Measurements from ENCODE around the gene HELZ2. TPM values are rescaled to one million over a fixed set of nuclear protein-coding genes. Genes with fewer than 3 reads are reported as not detected.
"Not testable (repeated sequence)": the region's sequence is repeated elsewhere in the genome, so short reads cannot be mapped to it uniquely, and the experiment has no call there.

HELZ2 gene
- total RNA-seq, 2 donors from 2014 or later = 37.1 to 46.1 TPM

DNA sequence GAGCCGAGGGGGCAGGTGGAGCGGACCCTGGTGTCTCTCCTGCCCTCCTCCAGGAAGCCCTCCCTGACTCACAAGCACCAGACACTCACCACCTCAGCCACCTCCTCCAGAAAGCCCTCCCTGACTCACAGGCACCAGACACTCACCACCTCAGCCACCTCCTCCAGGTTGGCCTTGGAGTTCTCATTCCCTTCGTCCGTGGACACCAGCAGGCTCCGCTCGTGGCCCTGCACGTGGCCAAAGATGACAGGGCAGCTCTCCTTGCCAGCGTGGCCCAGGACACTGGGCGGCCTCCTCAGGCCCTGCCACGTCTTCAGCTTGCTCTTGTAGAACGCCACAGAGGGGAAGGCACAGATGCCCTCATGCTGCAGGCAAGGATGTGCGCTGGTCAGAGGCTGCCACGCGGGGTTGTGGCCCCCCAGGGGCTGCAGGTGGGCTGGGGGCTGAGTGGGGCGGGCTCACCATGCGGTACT is 13.7 kb downstream of the HELZ2 start:
- no peaks in the 10 kb centered on the region for H3K9me3 ChIP-seq
- WGBS = 96% methylated on average over 16 of the region's 16 CpGs
- H3K27ac ChIP-seq = no peak overlapping the region
- no peak overlapping the region for H3K4me3 ChIP-seq
- H3K27me3 ChIP-seq (replicated peaks; ENCODE audit: insufficient read depth) = no peaks in the 10 kb centered on the region
- intact Hi-C loops (cut with DNase I) = no loop called here
- H3K36me3 ChIP-seq = peaks cover 4 to 5% of the 10 kb centered on the region in 2 donors
- DNase-seq (ENCODE audit: low spot score) = no peak
- no peaks in the 10 kb centered on the region for H3K4me1 ChIP-seq (replicated peaks)
- TF ChIP-seq, protein P1, sequence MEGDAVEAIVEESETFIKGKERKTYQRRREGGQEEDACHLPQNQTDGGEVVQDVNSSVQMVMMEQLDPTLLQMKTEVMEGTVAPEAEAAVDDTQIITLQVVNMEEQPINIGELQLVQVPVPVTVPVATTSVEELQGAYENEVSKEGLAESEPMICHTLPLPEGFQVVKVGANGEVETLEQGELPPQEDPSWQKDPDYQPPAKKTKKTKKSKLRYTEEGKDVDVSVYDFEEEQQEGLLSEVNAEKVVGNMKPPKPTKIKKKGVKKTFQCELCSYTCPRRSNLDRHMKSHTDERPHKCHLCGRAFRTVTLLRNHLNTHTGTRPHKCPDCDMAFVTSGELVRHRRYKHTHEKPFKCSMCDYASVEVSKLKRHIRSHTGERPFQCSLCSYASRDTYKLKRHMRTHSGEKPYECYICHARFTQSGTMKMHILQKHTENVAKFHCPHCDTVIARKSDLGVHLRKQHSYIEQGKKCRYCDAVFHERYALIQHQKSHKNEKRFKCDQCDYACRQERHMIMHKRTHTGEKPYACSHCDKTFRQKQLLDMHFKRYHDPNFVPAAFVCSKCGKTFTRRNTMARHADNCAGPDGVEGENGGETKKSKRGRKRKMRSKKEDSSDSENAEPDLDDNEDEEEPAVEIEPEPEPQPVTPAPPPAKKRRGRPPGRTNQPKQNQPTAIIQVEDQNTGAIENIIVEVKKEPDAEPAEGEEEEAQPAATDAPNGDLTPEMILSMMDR (IDR thresholded peaks at IDR 0.05) = no peak
- TF ChIP-seq POLR2AphosphoS5 (IDR thresholded peaks at IDR 0.05) = no peak
- no peak for TF ChIP-seq POLR2A (IDR thresholded peaks at IDR 0.05)

DNA sequence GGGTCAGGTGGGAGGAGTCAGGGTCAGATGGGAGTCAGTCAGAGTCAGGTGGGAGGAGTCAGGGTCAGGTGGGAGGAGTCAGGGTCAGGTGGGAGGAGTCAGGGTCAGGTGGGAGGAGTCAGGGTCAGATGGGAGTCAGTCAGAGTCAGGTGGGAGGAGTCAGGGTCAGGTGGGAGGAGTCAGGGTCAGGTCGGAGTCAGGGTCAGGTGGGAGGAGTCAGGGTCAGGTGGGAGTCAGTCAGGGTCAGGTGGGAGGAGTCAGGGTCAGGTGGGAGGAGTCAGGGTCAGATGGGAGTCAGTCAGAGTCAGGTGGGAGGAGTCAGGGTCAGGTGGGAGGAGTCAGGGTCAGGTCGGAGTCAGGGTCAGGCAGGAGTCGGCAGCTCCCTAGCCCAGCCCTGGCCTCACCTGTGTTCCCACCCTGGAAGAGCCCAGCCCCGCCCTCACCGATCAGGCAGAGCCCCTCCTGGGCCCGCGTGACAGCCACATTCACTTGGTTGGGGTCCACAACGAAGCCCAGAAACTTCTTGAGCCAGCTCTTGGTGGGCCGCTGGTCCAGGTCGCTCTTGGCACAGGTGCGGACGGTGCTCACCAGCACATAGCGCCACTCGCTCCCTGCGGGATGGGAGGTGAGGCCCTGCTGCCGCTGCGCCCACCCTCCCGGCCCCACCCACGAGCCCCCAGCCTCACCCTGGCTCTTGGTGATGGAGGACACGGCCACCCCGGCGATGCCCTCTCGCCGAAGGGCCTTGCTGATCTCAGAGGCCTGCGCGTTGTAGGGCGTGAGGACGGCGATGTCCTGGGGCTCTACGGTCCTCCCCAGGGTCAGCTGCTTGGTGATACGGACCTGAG is 14.3 kb downstream of the HELZ2 start:
- H3K4me3 ChIP-seq; H3K9me3 ChIP-seq; H3K36me3 ChIP-seq; H3K27ac ChIP-seq; DNase-seq (ENCODE audit: low spot score); intact Hi-C loops (cut with DNase I); H3K27me3 ChIP-seq (replicated peaks; ENCODE audit: insufficient read depth); H3K4me1 ChIP-seq (replicated peaks): not testable (repeated sequence)
- 91% methylated on average over 29 of the region's 31 CpGs for WGBS

DNA sequence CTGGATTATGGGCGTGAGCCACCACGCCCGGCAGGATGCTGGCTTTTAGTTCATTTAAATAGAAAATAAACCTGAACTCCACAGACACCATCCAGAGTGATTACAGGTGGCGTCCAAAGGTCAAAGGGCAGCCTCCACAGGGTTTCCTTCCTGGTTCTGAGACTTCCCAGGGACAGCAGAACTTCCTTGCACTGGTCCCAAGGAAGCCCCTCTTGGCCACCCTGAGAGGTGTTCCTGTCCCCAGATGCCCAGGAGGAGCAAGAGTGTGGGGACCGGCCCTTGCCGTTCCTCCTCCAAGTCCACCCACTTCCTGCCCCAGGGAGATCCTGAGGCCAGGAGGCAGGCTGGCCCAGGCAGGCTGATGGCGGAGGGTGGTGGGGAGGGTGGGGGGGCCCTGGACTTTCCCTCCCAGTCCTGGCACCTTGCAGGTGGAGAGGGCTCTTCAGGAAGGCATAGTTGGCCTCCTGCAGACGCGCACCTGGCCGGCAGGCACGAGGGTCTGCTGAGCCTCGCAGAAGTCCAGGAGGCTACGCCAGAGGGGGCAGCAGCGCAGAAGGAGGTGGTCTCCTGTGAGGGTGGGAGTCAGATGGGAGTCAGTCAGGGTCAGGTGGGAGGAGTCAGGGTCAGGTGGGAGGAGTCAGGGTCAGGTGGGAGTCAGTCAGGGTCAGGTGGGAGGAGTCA is 15.1 kb downstream of the HELZ2 start:
- H3K4me3 ChIP-seq = no peak overlapping the region
- H3K9me3 ChIP-seq = no peaks in the 10 kb centered on the region
- peaks cover 4 to 5% of the 10 kb centered on the region in 2 donors for H3K36me3 ChIP-seq
- intact Hi-C loops (cut with DNase I) = no loop called here
- 97% methylated on average over 14 of the region's 14 CpGs for WGBS
- no peak overlapping the region for H3K27ac ChIP-seq
- TF ChIP-seq, protein P1 (IDR thresholded peaks at IDR 0.05) = no peak
- no peaks in the 10 kb centered on the region for H3K4me1 ChIP-seq (replicated peaks)
- no peaks in the 10 kb centered on the region for H3K27me3 ChIP-seq (replicated peaks; ENCODE audit: insufficient read depth)
- no peak for DNase-seq (ENCODE audit: low spot score)

DNA sequence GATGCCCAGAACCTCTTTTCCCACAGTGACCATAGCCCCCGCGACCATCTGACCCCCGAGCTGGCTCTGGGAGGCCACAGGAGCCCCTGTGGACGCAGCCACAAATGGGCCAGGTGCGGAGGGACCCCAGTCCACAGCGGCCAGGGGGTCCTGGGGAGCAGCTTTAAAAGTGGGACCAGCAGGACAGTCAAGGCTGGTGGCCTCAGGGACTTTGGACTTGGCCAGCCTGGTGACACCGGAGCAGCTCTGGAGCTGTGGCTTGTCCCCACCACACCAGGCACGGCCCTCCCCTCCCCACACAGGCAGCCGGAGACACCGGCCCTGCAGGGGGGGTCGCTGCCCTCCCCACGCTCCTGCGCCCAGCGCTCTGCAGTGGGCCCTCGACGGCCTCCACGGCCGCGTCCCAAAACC is 16.6 kb downstream of the HELZ2 start:
- intact Hi-C loops (cut with DNase I) = no loop called here
- Histone ChIP-seq H3K27me3 (replicated peaks; ENCODE audit: insufficient read depth) (no peaks in the 10 kb centered on the region), H3K27ac (no peak overlapping the region), H3K4me3 (no peak overlapping the region), H3K4me1 (replicated peaks) (no peaks in the 10 kb centered on the region), H3K9me3 (no peaks in the 10 kb centered on the region), H3K36me3 (peaks cover 4% of the 10 kb centered on the region in 2 donors)
- DNase-seq (ENCODE audit: low spot score) = no peak
- WGBS = 90% methylated on average over 14 of the region's 19 CpGs
- TF ChIP-seq POLR2A (IDR thresholded peaks at IDR 0.05) (no peak), POLR2AphosphoS5 (IDR thresholded peaks at IDR 0.05) (no peak)
- TF ChIP-seq, protein P1 (IDR thresholded peaks at IDR 0.05) = no peak

DNA sequence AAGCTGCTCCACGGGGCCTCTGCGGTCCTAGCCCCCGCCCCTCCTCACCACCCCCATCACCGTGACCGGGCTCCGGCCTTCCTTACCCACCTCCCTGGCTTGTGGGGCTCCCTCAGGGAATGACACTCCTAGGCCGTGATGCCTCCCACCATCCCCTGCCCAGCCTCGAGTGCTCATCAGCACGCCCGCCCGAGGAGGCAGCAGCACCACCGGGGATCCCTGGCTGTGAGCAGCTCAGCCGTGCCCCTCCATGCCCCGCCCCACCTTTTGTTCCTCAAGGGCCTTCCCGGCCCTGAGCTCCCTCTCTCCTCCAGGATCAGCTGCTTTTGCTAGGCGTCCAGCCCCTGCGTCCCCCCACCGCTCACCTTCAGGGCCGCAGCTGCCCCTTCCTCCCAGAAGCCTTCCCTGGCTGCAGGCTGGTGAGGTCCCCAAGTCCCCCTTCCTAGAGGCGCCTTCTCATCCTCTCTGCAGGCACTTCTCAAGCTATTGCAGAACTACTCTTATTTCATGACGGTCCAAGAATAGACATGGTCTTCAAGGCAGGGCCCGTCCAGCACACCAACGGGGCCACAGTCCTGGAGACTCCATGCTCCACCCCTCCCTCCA is 17.1 kb downstream of the HELZ2 start:
- Histone ChIP-seq H3K4me1 (replicated peaks) (no peaks in the 10 kb centered on the region), H3K9me3 (no peaks in the 10 kb centered on the region), H3K4me3 (no peak overlapping the region), H3K27ac (no peak overlapping the region), H3K27me3 (replicated peaks; ENCODE audit: insufficient read depth) (no peaks in the 10 kb centered on the region), H3K36me3 (peaks cover 0 to 4% of the 10 kb centered on the region in 2 donors)
- intact Hi-C loops (cut with DNase I) = no loop called here
- TF ChIP-seq POLR2A (IDR thresholded peaks at IDR 0.05) (no peak), POLR2AphosphoS5 (IDR thresholded peaks at IDR 0.05) (no peak)
- TF ChIP-seq, protein P1 (IDR thresholded peaks at IDR 0.05) = no peak
- no peak for DNase-seq (ENCODE audit: low spot score)
- WGBS = 68% methylated on average over 23 of the region's 23 CpGs
